ENCODE results near the gene VAPA. TPM values are rescaled to one million over a fixed set of nuclear protein-coding genes. Genes with fewer than 3 reads are reported as not detected.

VAPA gene
- total RNA-seq, 1 experiment from 2014 or later = 333 TPM

GRCh38 chr18:9925795-9926194, 12.0 kb downstream of the VAPA start:
- DNase-seq (ENCODE audit: low read depth, low spot score) = no peak
- in situ Hi-C loops (cut with HindIII; ENCODE audit: low pct_unique_long_range_greater_than_20kb, low sequenced_read_pairs) = no loop called here

DNA sequence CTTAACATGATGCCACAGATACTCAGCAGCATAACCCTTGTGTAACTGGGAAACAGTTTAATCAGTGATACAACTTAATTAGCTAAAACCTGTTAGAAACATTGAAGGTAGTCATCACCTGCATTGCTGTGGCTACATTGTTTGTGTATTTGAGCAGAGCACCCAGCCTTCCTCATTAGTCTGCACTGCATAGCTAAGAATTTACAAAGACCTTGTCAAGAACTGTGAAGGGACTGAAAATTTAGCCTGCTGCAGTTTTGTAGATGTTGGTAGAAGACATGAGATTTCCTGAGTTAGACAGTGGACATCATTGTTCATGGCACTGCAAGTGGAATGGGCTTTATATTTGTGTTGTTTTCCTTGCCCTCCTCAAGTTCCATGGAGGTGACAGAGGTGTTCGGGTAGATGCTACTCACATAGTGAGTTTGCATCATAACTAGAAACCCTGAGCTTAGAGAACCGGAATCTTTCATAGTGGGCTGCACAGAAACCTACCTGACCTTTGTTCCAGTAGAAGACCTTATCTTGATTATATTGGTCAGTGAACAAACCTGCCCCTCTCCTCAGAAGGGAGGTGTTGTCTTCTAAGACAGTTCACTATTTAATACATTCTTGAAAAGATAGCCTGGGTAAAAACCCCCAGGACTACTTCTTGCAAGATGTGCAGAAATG, 12.5 kb downstream of the VAPA start:
- in situ Hi-C loops (cut with HindIII; ENCODE audit: low pct_unique_long_range_greater_than_20kb, low sequenced_read_pairs) = no loop called here
- DNase-seq (ENCODE audit: low read depth, low spot score) = peak; percentile 9

DNA sequence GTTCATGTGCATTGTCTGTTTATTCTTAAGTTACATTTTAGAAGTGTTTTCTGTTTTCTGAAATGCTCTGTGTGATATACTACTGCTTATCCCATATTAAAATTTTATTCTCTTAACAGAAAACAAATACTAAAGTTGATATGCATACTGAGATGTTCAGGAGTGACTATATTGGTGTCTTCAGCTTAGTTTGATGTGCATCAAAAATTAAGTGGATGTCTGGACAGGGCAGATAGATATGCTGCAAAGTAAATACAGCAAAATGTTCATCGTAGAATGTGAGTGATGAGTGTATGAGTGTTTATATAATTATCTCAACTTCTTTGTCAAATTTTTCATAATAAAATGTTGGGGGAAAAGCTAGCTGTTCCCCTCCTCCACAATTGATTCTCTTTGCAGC, 13.2 kb downstream of the VAPA start:
- in situ Hi-C loops (cut with HindIII; ENCODE audit: low pct_unique_long_range_greater_than_20kb, low sequenced_read_pairs) = no loop called here
- no peak for DNase-seq (ENCODE audit: low read depth, low spot score)

DNA sequence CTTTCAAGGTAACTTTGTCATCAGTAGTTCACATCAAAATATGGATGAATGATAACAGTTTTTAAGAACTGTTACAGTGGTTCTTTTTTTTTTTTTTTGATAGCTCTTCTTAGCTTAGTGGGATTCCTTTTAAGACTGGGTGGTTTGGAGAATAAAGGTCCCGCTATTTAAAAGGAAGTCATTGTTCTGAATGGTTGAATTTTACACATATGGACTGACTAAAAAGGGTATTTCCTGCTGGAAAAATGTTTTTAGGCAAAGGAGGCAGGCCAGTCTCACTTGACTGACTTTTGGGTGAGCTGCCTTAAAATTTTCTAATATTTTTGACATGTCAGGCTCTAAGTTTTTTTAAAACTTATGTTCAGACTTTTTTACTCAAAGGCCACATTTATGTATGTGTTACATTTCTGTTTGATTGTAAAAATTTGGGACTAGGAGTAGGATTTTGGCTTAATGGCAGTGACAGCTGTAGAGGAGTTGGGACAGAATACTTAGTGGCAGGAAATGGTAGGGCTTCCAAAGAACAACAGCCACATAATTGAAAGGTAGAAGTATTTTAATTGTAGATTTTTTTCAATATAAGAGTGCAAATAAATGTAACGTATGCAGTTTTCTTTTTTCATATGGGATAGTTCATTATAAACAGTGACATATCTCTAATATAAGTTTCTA, 13.7 kb downstream of the VAPA start:
- DNase-seq (ENCODE audit: low read depth, low spot score) = peak; percentile 25
- in situ Hi-C loops (cut with HindIII; ENCODE audit: low pct_unique_long_range_greater_than_20kb, low sequenced_read_pairs) = no loop called here

DNA sequence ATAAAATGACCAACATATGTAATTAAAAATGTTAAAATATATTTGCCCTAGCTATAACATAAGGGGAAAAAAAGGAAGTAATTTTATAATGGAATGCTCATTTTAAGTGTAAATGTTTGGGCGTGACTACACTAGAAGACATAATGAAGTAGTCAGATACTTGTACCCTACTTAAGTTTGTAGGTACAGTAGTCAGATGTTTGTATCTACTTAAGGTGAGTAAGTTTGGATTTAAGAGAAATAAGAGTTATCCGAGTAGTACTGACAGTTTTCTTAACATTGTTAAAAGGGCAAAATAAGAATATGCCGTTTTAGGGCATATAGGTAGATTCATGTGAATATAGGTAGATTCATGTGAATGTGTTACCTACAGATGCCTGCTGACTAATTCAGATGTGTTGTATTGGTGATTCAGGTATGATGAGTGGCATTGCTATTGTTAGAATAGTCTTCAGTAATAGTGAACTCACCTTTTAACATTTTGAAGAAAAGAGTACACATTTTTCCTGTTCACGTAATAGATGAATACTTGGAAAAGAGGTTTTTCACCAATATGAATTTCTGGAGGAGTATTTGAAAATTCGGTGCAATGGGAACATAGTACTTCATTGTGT, 14.9 kb downstream of the VAPA start:
- in situ Hi-C loops (cut with HindIII; ENCODE audit: low pct_unique_long_range_greater_than_20kb, low sequenced_read_pairs) = no loop called here
- no peak for DNase-seq (ENCODE audit: low read depth, low spot score)

- in situ Hi-C loops (cut with HindIII; ENCODE audit: low pct_unique_long_range_greater_than_20kb, low sequenced_read_pairs) = no loop called here
- no peak for DNase-seq (ENCODE audit: low read depth, low spot score)
Observed at GRCh38 chr18:9930299-9930884, 16.6 kb downstream of the VAPA start.

DNA sequence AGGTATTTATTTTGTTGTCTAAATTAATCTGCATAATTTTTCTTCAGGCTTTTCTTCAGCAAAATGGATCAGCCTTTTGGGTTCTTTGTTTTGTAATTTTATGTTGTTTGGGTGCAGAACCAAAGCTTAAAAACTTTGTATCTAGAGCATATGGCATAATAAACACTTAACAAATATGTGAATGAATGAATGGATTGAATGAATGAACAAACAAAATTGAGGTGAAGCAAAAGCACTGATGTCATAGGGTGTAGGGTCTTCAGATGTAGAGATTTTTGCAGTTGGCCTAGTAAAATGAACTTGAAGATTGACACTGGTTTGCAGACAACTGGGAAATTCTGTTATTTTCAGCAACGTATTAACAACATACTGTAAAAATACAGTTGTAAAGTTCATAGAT, 17.3 kb downstream of the VAPA start:
- in situ Hi-C loops (cut with HindIII; ENCODE audit: low pct_unique_long_range_greater_than_20kb, low sequenced_read_pairs) = no loop called here
- DNase-seq (ENCODE audit: low read depth, low spot score) = no peak

GRCh38 chr18:9931678-9932077, 17.9 kb downstream of the VAPA start:
- no peak for DNase-seq (ENCODE audit: low read depth, low spot score)
- in situ Hi-C loops (cut with HindIII; ENCODE audit: low pct_unique_long_range_greater_than_20kb, low sequenced_read_pairs) = no loop called here

DNA sequence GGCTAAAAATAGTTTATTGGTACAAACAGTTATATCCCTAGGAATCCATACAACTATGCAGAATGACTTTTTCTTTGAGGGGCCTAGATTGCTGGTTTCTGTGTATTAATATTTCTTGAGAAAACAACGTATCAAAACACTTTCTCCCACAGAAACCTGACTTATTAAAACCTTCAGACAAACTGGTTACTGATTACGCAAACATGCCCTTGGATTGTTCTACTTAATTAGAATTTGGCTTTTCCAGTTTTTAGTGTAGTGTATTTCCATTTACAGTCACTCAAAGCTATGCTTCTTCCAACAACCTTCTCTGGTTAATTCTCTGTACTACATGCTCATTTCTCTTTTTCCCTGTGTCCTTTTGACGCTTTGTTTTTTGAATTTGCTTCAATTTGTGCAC, 20.0 kb downstream of the VAPA start:
- in situ Hi-C loops (cut with HindIII; ENCODE audit: low pct_unique_long_range_greater_than_20kb, low sequenced_read_pairs) = no loop called here

GRCh38 chr18:9934274-9934673, 20.5 kb downstream of the VAPA start:
- in situ Hi-C loops (cut with HindIII; ENCODE audit: low pct_unique_long_range_greater_than_20kb, low sequenced_read_pairs) = no loop called here
- DNase-seq (ENCODE audit: low read depth, low spot score) = no peak

More for the DNA sequence above, 20.0 kb downstream of the VAPA start:
- no peak for DNase-seq (ENCODE audit: low read depth, low spot score)

- no peak for DNase-seq (ENCODE audit: low read depth, low spot score)
- in situ Hi-C loops (cut with HindIII; ENCODE audit: low pct_unique_long_range_greater_than_20kb, low sequenced_read_pairs) = no loop called here
Observed at GRCh38 chr18:9941103-9941502, 27.3 kb downstream of the VAPA start.

GRCh38 chr18:9941660-9942059, 27.8 kb downstream of the VAPA start:
- in situ Hi-C loops (cut with HindIII; ENCODE audit: low pct_unique_long_range_greater_than_20kb, low sequenced_read_pairs) = no loop called here

GRCh38 chr18:9943311-9943710, 29.5 kb downstream of the VAPA start:
- peak; percentile 88 for DNase-seq (ENCODE audit: low read depth, low spot score)
- in situ Hi-C loops (cut with HindIII; ENCODE audit: low pct_unique_long_range_greater_than_20kb, low sequenced_read_pairs) = no loop called here

More at GRCh38 chr18:9941660-9942059, 27.8 kb downstream of the VAPA start:
- DNase-seq (ENCODE audit: low read depth, low spot score) = no peak

DNA sequence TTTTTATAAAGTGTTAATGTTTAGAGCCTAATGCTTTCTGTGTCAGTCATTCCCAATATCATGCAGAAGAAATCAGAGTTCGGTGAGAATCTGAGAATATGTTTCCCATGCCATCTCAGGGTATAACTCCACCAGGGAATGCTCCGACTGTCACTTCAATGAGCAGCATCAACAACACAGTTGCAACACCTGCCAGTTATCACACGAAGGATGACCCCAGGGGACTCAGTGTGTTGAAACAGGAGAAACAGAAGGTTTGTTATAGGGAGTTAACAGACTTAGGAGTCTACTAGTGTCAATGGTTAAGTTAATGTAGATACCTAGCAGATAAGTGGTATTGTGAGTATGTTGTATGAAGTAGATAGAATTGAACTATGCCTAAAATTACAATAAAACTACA, 31.0 kb downstream of the VAPA start:
- in situ Hi-C loops (cut with HindIII; ENCODE audit: low pct_unique_long_range_greater_than_20kb, low sequenced_read_pairs) = no loop called here

GRCh38 chr18:9946831-9947230, 33.0 kb downstream of the VAPA start:
- in situ Hi-C loops (cut with HindIII; ENCODE audit: low pct_unique_long_range_greater_than_20kb, low sequenced_read_pairs) = no loop called here
- DNase-seq (ENCODE audit: low read depth, low spot score) = no peak

More for the DNA sequence above, 31.0 kb downstream of the VAPA start:
- no peak for DNase-seq (ENCODE audit: low read depth, low spot score)

GRCh38 chr18:9947248-9947647, 33.4 kb downstream of the VAPA start:
- in situ Hi-C loops (cut with HindIII; ENCODE audit: low pct_unique_long_range_greater_than_20kb, low sequenced_read_pairs) = no loop called here
- DNase-seq (ENCODE audit: low read depth, low spot score) = no peak

DNA sequence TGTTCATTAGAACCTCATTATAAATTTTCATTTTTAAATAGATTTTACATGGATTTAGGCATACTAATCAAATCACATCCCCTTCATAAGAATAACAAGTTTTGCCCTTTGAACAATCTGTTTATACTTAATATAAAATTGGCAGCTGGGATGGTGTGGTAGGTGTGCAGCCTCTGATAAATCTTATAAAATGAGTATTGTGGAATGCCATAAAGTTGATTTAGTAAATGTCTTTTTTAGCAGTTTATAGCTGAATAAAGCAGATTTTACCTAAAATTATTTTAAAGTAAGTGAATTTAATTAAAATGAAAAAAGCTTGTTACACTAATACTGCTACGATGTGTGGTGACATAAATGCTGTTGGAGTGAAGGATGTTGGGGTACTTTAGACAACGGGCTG, 35.5 kb downstream of the VAPA start:
- DNase-seq (ENCODE audit: low read depth, low spot score) = no peak
- in situ Hi-C loops (cut with HindIII; ENCODE audit: low pct_unique_long_range_greater_than_20kb, low sequenced_read_pairs) = no loop called here

DNA sequence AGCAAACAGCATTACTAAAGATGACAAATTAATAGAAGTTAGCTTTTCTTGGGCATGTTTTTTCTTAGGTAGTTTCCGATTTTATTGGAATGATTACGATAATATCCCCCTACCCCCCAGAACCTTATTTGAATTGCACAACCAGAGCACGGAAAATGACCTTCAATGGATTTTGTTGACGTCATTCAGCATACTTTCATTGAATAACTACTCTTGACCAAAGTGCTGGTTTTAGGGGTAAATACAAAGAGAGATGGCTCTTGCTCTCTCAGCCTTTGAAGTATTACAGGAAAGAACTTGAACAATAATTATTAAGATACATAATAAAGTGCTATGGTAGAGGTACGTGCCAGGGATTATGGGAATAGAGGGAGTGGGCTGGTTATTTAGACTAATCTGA, 36.0 kb downstream of the VAPA start:
- in situ Hi-C loops (cut with HindIII; ENCODE audit: low pct_unique_long_range_greater_than_20kb, low sequenced_read_pairs) = no loop called here
- DNase-seq (ENCODE audit: low read depth, low spot score) = no peak
